ENCODE data around the gene PCMTD2.

- TF ChIP-seq CTCF (conservative IDR thresholded peaks at IDR 0.05; ENCODE audit: low read depth, low read length) (no peak), EZH2phosphoT487 (IDR thresholded peaks at IDR 0.05; ENCODE audit: borderline replicate concordance, low read length) (no peak)
Measured at GRCh38 chr20:64207641-64208590, 47.6 kb upstream of the PCMTD2 start.
